Ovary (tissue), 9 donors: ENCODE data around the gene ZDHHC24. TPM values are rescaled to one million over a fixed set of nuclear protein-coding genes. Genes with fewer than 3 reads are reported as not detected.
"Not testable (repeated sequence)": the region's sequence is repeated elsewhere in the genome, so short reads cannot be mapped to it uniquely, and the experiment has no call there.

Experiments used
- DNase-seq, 5 donors: peaks; one replicate each; pipeline ENCODE4 v3.0.0-alpha.2; 2019 to 2020
- H3K27ac ChIP-seq, 2 donors: fragments of 200-600 bp; one replicate each; pipeline versions ENCODE4 v1.5.1 to v1.8.0; 2019 to 2022
- H3K27me3 ChIP-seq: fragments of 200-600 bp; one replicate; pipeline ENCODE4 v1.8.0; 2022
- H3K36me3 ChIP-seq: fragments of 200-600 bp; sonication (generic); one replicate; pipeline ENCODE4 v1.5.1; 2019
- H3K4me1 ChIP-seq: one replicate; pipeline ENCODE4 v1.8.1; 2013; ENCODE audit warnings: mild to moderate bottlenecking, moderate library complexity; ENCODE audit not compliant: insufficient read depth
- H3K4me3 ChIP-seq: fragments of 200-600 bp; sonication (generic); one replicate; pipeline ENCODE4 v1.5.1; 2017
- H3K9me3 ChIP-seq, 2 donors: fragments of 200-600 bp in 1 of 2; sonication (generic) in 1 of 2; one replicate each; pipeline versions ENCODE4 v1.5.1 to v1.8.1; 2013 to 2019; ENCODE audit warnings: mild to moderate bottlenecking in 1 of 2, moderate library complexity in 1 of 2
- EP300 ChIP-seq: sonication (generic); formaldehyde crosslinking; IDR thresholded peaks from one replicate; pipeline ENCODE4 v1.6.1; 2017; ENCODE audit warnings: antibody characterized with exemption
- POLR2A ChIP-seq: fragments of 450-650 bp; IDR thresholded peaks from one replicate; pipeline ENCODE4 v1.6.1; 2017; ENCODE audit warnings: antibody characterized with exemption, mild to moderate bottlenecking, moderate library complexity
- WGBS, 3 donors: extraction: QIAGEN DNeasy Blood & Tissue Kit in 1 of 3; methylation state at CpG; one replicate each; pipeline versions ENCODE4 v1.1.5 to v1.1.7; 2013 to 2017; 5-methylcytosine and 5-hydroxymethylcytosine counted together
- intact Hi-C, 4 donors: fragments of 100-400 bp; cut with DNase I; formaldehyde crosslinking; loops; one replicate each; pipeline versions ENCODE4 v1.11.0 to v1.15.1; 2022 to 2023
- polyA plus RNA-seq, 2 donors: library from polyadenylated mRNA; stranded (reverse); fragments of 200-250 nt in 1 of 2; fragments of 350-450 nt in 1 of 2; fragmentation: Illumina TruSeq in 1 of 2; extraction: RNeasy Lipid Tissue Mini Kit (QIAGEN cat#74804) in 1 of 2; gene quantifications; one replicate each; pipeline ENCODE4 v1.2.3, GENCODE V29; 2013 to 2014
- total RNA-seq, 7 donors: library from RNA; depleted of rRNA in 2 of 7; stranded (reverse); fragments of >200 nt in 2 of 7; fragmentation: NEBNext Ultra II Directional in 3 of 7; extraction: Animal tissue kit (Norgen Biotek cat#: 25700) in 3 of 7; gene quantifications; one replicate each; pipeline versions ENCODE4 v1.1.0 to v1.2.4, GENCODE V29; 2016 to 2023
- TF ChIP-seq, protein P1 (sequence below), 3 donors: fragments of 450-650 bp in 2 of 3; fragments of 200-600 bp in 1 of 3; IDR thresholded peaks; one replicate each; pipeline versions ENCODE4 v1.5.1 to v1.8.0; 2016 to 2022; ENCODE audit warnings: antibody characterized with exemption in 3 of 3, mild to moderate bottlenecking in 1 of 3
- donor health status: DM: no; HTN: no; CAD: no; lungs with moderate emphysema.
- donor health status: DM: no; HTN: no; CAD: no.
- donor health status: Bipolar disorder and iron deficiency.
- donor health status: DM: yes; HTN: yes; CAD: no.
- donor health status: DM: no; HTN: no; CAD: no.
- donor health status: DM: yes; HTN: yes; CAD: no.

ZDHHC24 gene
- total and polyA plus RNA-seq, 9 donors, result 5.1 to 14.5 (median 8.9) TPM

DNA sequence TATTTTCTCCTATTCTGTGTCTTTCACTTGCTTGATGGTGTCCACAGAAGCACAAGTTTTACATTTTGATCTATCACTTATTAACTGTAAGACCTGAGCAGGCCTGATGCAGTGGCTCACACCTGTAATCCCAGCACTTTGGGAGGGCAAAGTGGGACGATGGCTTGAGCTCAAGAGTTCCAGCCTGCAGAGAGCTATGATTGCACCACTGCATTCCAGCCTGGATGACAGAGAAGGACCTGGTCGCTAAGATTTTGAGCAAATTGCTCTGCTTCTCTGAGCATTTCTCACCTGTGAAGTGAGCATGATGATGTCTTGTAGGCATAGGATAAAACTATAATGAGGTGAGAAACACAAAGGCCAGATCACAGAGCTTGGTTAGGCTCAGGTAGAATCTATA lies 40.3 kb upstream of the ZDHHC24 start:
- Histone ChIP-seq H3K27me3 (no peaks in the 10 kb centered on the region), H3K9me3 (no peaks in the 10 kb centered on the region), H3K4me3 (no peak overlapping the region), H3K36me3 (no peaks in the 10 kb centered on the region), H3K4me1 (no peaks in the 10 kb centered on the region), H3K27ac (no peak overlapping the region)
- WGBS, 3 donors, result 51 to 60% (median 58%) methylated on average over 2 of the region's 2 CpGs
- no peak for DNase-seq
- intact Hi-C loops, result no loop called here
- no peak for TF ChIP-seq POLR2A
- TF ChIP-seq, protein P1, sequence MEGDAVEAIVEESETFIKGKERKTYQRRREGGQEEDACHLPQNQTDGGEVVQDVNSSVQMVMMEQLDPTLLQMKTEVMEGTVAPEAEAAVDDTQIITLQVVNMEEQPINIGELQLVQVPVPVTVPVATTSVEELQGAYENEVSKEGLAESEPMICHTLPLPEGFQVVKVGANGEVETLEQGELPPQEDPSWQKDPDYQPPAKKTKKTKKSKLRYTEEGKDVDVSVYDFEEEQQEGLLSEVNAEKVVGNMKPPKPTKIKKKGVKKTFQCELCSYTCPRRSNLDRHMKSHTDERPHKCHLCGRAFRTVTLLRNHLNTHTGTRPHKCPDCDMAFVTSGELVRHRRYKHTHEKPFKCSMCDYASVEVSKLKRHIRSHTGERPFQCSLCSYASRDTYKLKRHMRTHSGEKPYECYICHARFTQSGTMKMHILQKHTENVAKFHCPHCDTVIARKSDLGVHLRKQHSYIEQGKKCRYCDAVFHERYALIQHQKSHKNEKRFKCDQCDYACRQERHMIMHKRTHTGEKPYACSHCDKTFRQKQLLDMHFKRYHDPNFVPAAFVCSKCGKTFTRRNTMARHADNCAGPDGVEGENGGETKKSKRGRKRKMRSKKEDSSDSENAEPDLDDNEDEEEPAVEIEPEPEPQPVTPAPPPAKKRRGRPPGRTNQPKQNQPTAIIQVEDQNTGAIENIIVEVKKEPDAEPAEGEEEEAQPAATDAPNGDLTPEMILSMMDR (IDR thresholded peaks at IDR 0.05), result no peak
- TF ChIP-seq EP300, result no peak

DNA sequence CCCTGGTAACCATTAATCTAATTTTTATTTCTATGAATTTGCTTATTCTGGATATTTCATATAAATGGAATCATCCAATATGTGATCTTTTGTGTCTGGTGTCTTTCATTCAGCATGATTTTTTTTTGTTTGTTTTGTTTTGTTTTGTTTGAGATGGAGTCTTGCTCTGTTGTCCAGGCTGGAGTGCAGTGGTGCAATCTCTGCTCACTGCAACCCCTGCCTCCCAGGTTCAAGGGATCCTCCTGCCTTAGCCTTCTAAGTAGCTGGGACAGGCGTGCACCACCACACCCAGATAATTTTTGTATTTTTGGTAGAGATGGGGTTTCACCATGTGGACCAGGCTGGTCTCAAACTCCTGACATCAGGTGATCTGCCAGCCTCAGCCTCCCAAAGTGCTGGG lies 39.6 kb upstream of the ZDHHC24 start:
- WGBS, 3 donors, result 73 to 83% (median 79%) methylated on average over 1 of the region's 1 CpG
- H3K4me1 ChIP-seq, H3K9me3 ChIP-seq, H3K36me3 ChIP-seq, intact Hi-C loops, H3K27me3 ChIP-seq, H3K4me3 ChIP-seq, H3K27ac ChIP-seq, DNase-seq: not testable (repeated sequence)

DNA sequence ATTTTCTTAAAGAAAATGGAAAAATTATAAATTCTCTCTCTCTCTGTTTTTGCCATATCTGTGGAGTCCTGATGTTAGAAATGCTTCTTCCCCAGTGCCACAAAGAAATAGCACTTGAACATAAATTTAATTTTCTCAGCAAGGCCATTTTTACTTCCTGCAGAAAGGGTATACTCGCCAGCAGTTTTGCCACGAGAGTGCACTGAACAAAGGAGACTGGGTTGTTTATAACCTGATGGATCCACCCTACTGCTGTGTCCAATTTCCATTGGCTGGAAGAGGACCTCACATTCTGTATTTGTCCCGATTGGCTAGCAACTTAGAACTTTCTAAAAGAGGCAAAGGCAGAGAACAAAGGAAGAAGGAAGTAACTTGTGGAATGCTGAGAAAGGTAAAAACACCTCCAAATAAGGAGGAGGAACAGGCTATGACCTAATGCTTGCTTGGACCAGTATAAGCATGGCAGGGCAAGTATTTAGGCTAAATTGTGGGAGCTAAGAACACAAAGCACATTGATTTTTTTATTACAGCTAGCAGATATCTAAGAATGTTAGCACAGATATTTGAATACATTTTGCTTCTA lies 36.8 kb upstream of the ZDHHC24 start:
- H3K36me3 ChIP-seq, H3K27me3 ChIP-seq, intact Hi-C loops, H3K4me3 ChIP-seq, H3K27ac ChIP-seq, H3K9me3 ChIP-seq, DNase-seq, H3K4me1 ChIP-seq: not testable (repeated sequence)
- 77 to 84% (median 79%) methylated on average over 3 of the region's 3 CpGs for WGBS, 3 donors

DNA sequence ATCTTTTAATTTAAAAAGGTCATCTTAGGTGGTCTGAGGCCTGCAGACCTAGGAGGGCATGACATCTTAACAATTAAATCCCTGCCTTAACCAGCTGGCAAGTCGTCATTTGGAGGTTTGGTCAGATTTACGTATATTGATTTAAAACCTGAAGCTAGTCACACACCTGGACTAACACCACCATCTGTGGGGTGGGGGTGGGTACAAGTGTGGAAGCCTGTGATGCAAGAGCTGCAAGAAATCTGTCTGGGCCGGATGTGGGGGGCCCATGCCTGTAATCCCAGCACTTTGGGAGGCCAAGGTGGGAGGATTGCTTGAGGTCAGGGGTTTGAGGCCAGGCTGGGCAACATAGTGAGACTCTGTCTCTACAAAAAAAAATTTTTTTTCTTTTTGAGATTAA lies 35.4 kb upstream of the ZDHHC24 start:
- TF ChIP-seq EP300 (no peak), POLR2A (no peak)
- TF ChIP-seq, protein P1 (IDR thresholded peaks at IDR 0.05), result no peak
- WGBS, 3 donors, result 77 to 87% (median 83%) methylated on average over 3 of the region's 3 CpGs
- no peaks in the 10 kb centered on the region for H3K9me3 ChIP-seq
- H3K27ac ChIP-seq, result no peak overlapping the region
- H3K4me3 ChIP-seq, result no peak overlapping the region
- intact Hi-C loops, result no loop called here
- no peaks in the 10 kb centered on the region for H3K27me3 ChIP-seq
- H3K36me3 ChIP-seq, result no peaks in the 10 kb centered on the region
- no peaks in the 10 kb centered on the region for H3K4me1 ChIP-seq
- DNase-seq, result no peak

DNA sequence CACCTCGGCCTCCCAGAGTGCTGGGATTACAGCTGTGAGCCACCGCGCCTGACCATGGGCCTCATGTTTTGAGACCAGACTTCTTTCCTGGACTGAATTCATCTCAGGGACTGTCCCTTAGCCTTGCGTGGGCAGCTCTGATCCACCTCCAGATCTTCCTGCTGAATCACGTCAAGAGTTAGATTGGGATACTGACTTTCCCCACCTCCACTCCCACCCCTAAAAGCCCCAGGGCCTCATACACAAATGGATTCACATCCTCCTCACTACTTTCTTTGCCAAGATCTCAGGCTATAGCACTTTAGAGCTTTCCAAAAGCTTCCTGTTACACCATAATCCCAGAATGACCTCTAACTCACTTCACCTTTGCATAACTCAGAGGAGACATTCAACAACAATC lies 35.0 kb upstream of the ZDHHC24 start:
- TF ChIP-seq POLR2A (no peak), EP300 (no peak)
- TF ChIP-seq, protein P1 (IDR thresholded peaks at IDR 0.05), result no peak
- H3K27ac ChIP-seq, result no peak overlapping the region
- no peak overlapping the region for H3K4me3 ChIP-seq
- no peaks in the 10 kb centered on the region for H3K27me3 ChIP-seq
- no peaks in the 10 kb centered on the region for H3K36me3 ChIP-seq
- intact Hi-C loops, result no loop called here
- 68 to 78% (median 77%) methylated on average over 5 of the region's 5 CpGs for WGBS, 3 donors
- H3K9me3 ChIP-seq, result no peaks in the 10 kb centered on the region
- H3K4me1 ChIP-seq, result no peaks in the 10 kb centered on the region
- no peak for DNase-seq
